CD14-positive monocyte (primary cell): ENCODE results near the gene RIT2. TPM values are rescaled to one million over a fixed set of nuclear protein-coding genes. Genes with fewer than 3 reads are reported as not detected.

Experiments used
- DNase-seq, 3 donors: peaks; one replicate each; pipeline ENCODE4 v3.0.0-alpha.2; 2011 to 2022
- H2AFZ ChIP-seq: 2 replicates; pipeline ENCODE4 v1.6.0; 2012; ENCODE audit warnings: mild to moderate bottlenecking, low read depth, low read length, inconsistent platforms; ENCODE audit not compliant: insufficient read depth, poor library complexity, severe bottlenecking
- H3K27ac ChIP-seq, 2 donors: 1 replicate in 1 of 2; 2 replicates in 1 of 2; pipeline ENCODE4 v1.5.1; 2012 to 2013; ENCODE audit warnings: low read length in 2 of 2, control low read depth in 1 of 2, inconsistent platforms in 1 of 2, low read depth in 1 of 2, mild to moderate bottlenecking in 1 of 2
- H3K27me3 ChIP-seq, 2 donors: one replicate each; pipeline versions ENCODE4 v1.6.0 to v1.6.1; 2011 to 2013; ENCODE audit warnings: low read length in 2 of 2; ENCODE audit not compliant: control insufficient read depth in 2 of 2, insufficient read depth in 2 of 2
- H3K36me3 ChIP-seq, 2 donors: replicated peaks in 1 of 2; 1 replicate in 1 of 2; 2 replicates in 1 of 2; pipeline versions ENCODE4 v1.5.1 to v1.6.1; 2012 to 2013; ENCODE audit warnings: low read length in 2 of 2, control low read depth in 1 of 2, inconsistent platforms in 1 of 2, mild to moderate bottlenecking in 1 of 2; ENCODE audit not compliant: insufficient read depth in 2 of 2, control insufficient read depth in 1 of 2
- H3K4me1 ChIP-seq, 2 donors: 1 replicate in 1 of 2; 2 replicates in 1 of 2; pipeline versions ENCODE4 v1.5.1 to v1.6.1; 2012 to 2013; ENCODE audit warnings: low read length in 2 of 2, control low read depth in 1 of 2, inconsistent platforms in 1 of 2, mild to moderate bottlenecking in 1 of 2, moderate library complexity in 1 of 2; ENCODE audit not compliant: insufficient read depth in 2 of 2, control insufficient read depth in 1 of 2
- H3K4me2 ChIP-seq: replicated peaks from 2 replicates; pipeline ENCODE3; 2012; ENCODE audit warnings: low read length, moderate library complexity, mild to moderate bottlenecking; ENCODE audit not compliant: poor library complexity, severe bottlenecking; ENCODE audit errors: extremely low read depth
- H3K4me3 ChIP-seq, 3 experiments: fragments of 200-600 bp in 1 of 3; sonication (generic) in 1 of 3; replicated peaks in 1 of 3; 1 replicate in 2 of 3; 2 replicates in 1 of 3; pipeline ENCODE4 v1.5.1; 2011 to 2013; ENCODE audit warnings: low read length in 3 of 3, mild to moderate bottlenecking in 3 of 3, control low read depth in 2 of 3, low read depth in 2 of 3, inconsistent platforms in 1 of 3, moderate library complexity in 1 of 3
- H3K79me2 ChIP-seq: 2 replicates; pipeline ENCODE4 v1.6.0; 2012; ENCODE audit warnings: mild to moderate bottlenecking, control low read depth, inconsistent platforms, low read length, moderate library complexity; ENCODE audit not compliant: insufficient read depth
- H3K9ac ChIP-seq: 2 replicates; pipeline ENCODE4 v1.6.0; 2017; ENCODE audit warnings: low read length, mild to moderate bottlenecking; ENCODE audit not compliant: insufficient read depth, poor library complexity, severe bottlenecking
- H3K9me3 ChIP-seq, 2 donors: replicated peaks in 1 of 2; 1 replicate in 1 of 2; 2 replicates in 1 of 2; pipeline versions ENCODE4 v1.5.1 to v1.6.1; 2012 to 2013; ENCODE audit warnings: low read length in 2 of 2, control low read depth in 1 of 2; ENCODE audit not compliant: control insufficient read depth in 1 of 2, insufficient read depth in 1 of 2
- H4K20me1 ChIP-seq: 2 replicates; pipeline ENCODE4 v1.6.0; 2012; ENCODE audit warnings: mild to moderate bottlenecking, low read length, control low read depth, moderate library complexity; ENCODE audit not compliant: insufficient read depth
- H3K27ac Mint-ChIP-seq, 7 donors: one replicate each; pipeline ENCODE4 v1.8.0; 2020; ENCODE audit warnings: mild to moderate bottlenecking in 7 of 7, mixed read lengths in 7 of 7, moderate library complexity in 6 of 7, inconsistent platforms in 2 of 7
- H3K27me3 Mint-ChIP-seq, 3 donors: one replicate each; pipeline ENCODE4 v1.8.0; 2021 to 2022; ENCODE audit warnings: low read depth in 3 of 3, mild to moderate bottlenecking in 3 of 3, mixed read lengths in 3 of 3, moderate library complexity in 3 of 3, inconsistent platforms in 1 of 3
- H3K36me3 Mint-ChIP-seq, 2 donors: one replicate each; pipeline ENCODE4 v1.8.0; 2020; ENCODE audit warnings: mixed read lengths in 2 of 2, inconsistent platforms in 1 of 2, mild to moderate bottlenecking in 1 of 2
- H3K4me1 Mint-ChIP-seq: one replicate; pipeline ENCODE4 v1.8.0; 2020; ENCODE audit warnings: mild to moderate bottlenecking, mixed read lengths
- H3K4me3 Mint-ChIP-seq, 2 donors: one replicate each; pipeline ENCODE4 v1.8.0; 2020; ENCODE audit warnings: mild to moderate bottlenecking in 2 of 2, mixed read lengths in 2 of 2, moderate library complexity in 1 of 2
- H3K9me3 Mint-ChIP-seq, 7 donors: one replicate each; pipeline ENCODE4 v1.8.0; 2020 to 2022; ENCODE audit warnings: mixed read lengths in 7 of 7, mild to moderate bottlenecking in 6 of 7, moderate library complexity in 6 of 7, inconsistent platforms in 2 of 7
- CTCF ChIP-seq: fragments of 200-600 bp; IDR thresholded peaks from one replicate; pipeline ENCODE4 v1.8.0; 2022; ENCODE audit warnings: antibody characterized with exemption, mild to moderate bottlenecking
- WGBS: methylation state at CpG from one replicate; pipeline ENCODE4 v1.1.5; 2013; ENCODE audit warnings: missing lambda C conversion rate; ENCODE audit not compliant: insufficient coverage; 5-methylcytosine and 5-hydroxymethylcytosine counted together
- intact Hi-C, 2 donors: fragments of 100-400 bp; cut with micrococcal nuclease; formaldehyde crosslinking; loops; one replicate each; pipeline versions ENCODE4 v1.15.0 to v1.15.1; 2023
- polyA plus RNA-seq, 3 donors: library from polyadenylated mRNA; depleted of rRNA in 1 of 3; unstranded in 2 of 3; stranded (reverse) in 1 of 3; fragments of 300-500 nt in 2 of 3; fragments of >200 nt in 1 of 3; fragmentation: Illumina TruSeq in 2 of 3; gene quantifications; 1 replicate in 2 of 3; 2 replicates in 1 of 3; pipeline ENCODE4 v1.2.3, GENCODE V29; 2012 to 2021

RIT2 gene
- polyA plus RNA-seq, 3 donors, result not detected

GRCh38 chr18:43078478-43079092 lies 36.9 kb downstream of the RIT2 start:
- H3K27ac Mint-ChIP-seq, result no peak overlapping the region
- H3K4me3 Mint-ChIP-seq, result no peak overlapping the region
- no peaks in the 10 kb centered on the region for H3K36me3 Mint-ChIP-seq
- no peaks in the 10 kb centered on the region for H3K4me1 Mint-ChIP-seq
- no peak for TF ChIP-seq CTCF
- H3K79me2 ChIP-seq, result no peaks in the 10 kb centered on the region
- intact Hi-C loops, result no loop called here
- H3K9me3 Mint-ChIP-seq, result peaks cover 0 to 3% (median 0%) of the 10 kb centered on the region in 7 donors
- no peaks in the 10 kb centered on the region for H3K4me1 ChIP-seq
- no peak overlapping the region for H3K9ac ChIP-seq
- H3K27me3 Mint-ChIP-seq, result peaks cover 0 to 5% (median 0%) of the 10 kb centered on the region in 3 donors
- no peaks in the 10 kb centered on the region for H3K36me3 ChIP-seq
- no peaks in the 10 kb centered on the region for H3K27me3 ChIP-seq
- no peak for DNase-seq
- no peak overlapping the region for H2AFZ ChIP-seq
- no peaks in the 10 kb centered on the region for H3K9me3 ChIP-seq
- H3K4me2 ChIP-seq, result no peak overlapping the region
- no peak overlapping the region for H3K4me3 ChIP-seq
- no peaks in the 10 kb centered on the region for H4K20me1 ChIP-seq
- 79% methylated on average over 5 of the region's 7 CpGs for WGBS
- no peak overlapping the region for H3K27ac ChIP-seq

DNA sequence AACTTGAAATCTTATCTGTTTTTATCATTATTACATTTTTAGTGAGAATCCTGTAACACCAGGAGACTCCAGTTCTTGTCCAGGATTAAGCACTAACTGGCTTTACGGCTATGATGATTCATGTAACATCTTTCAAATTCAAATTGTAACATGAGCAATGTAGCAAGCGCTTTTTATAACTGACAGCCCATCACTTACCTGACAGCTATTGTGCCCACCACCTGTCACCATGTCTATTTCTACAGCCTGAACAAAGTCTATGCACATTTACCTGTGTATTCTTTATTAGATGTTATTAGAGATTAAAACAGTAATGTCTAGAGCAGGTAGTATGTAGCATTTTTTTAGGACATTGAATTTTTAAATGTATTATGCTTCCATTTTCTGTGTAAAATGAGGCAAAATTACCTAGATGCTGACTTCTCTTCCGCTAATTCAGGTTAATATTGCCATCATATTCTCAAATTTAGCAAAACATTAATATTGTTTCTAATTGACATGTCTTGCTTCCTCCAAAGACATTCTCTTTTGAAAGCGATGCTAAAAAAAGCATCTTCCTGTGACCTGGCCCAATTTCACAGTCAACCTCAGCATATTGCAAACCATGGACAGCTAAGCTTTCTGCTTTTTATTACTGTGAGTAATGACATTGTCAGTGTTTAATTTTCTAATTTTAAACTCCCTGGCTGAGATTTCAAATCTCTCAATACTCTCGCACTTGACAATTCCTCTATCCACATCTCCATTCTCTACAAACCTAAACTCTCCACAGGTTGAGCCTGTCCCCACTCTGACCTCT lies 37.8 kb downstream of the RIT2 start:
- no peak for DNase-seq
- H3K36me3 Mint-ChIP-seq, result no peaks in the 10 kb centered on the region
- H3K79me2 ChIP-seq, result no peaks in the 10 kb centered on the region
- H3K4me3 Mint-ChIP-seq, result no peak overlapping the region
- no peak overlapping the region for H3K9ac ChIP-seq
- no peaks in the 10 kb centered on the region for H3K27me3 ChIP-seq
- WGBS, result 90% methylated on average over 2 of the region's 5 CpGs
- peaks cover 0 to 5% (median 0%) of the 10 kb centered on the region in 3 donors for H3K27me3 Mint-ChIP-seq
- no peak overlapping the region for H3K27ac ChIP-seq
- H3K36me3 ChIP-seq, result no peaks in the 10 kb centered on the region
- H3K4me1 Mint-ChIP-seq, result no peaks in the 10 kb centered on the region
- TF ChIP-seq CTCF, result no peak
- H3K4me2 ChIP-seq, result no peak overlapping the region
- H3K9me3 Mint-ChIP-seq, result peaks cover 0 to 3% (median 0%) of the 10 kb centered on the region in 7 donors
- no peak overlapping the region for H2AFZ ChIP-seq
- intact Hi-C loops, result no loop called here
- H3K9me3 ChIP-seq, result no peaks in the 10 kb centered on the region
- H4K20me1 ChIP-seq, result no peaks in the 10 kb centered on the region
- H3K27ac Mint-ChIP-seq, result no peak overlapping the region
- no peak overlapping the region for H3K4me3 ChIP-seq
- H3K4me1 ChIP-seq, result no peaks in the 10 kb centered on the region
